Smooth muscle cell (in vitro differentiated cells): ENCODE results near the gene AMHR2. TPM values are rescaled to one million over a fixed set of nuclear protein-coding genes. Genes with fewer than 3 reads are reported as not detected.
"Not testable (repeated sequence)": the region's sequence is repeated elsewhere in the genome, so short reads cannot be mapped to it uniquely, and the experiment has no call there.

ENCODE experiments used
- DNase-seq: peaks from one replicate; lab custom pipeline; 2025; ENCODE audit not compliant: unreplicated experiment; lab: John Stamatoyannopoulos, UW
- H2AFZ ChIP-seq: fragments of 200-600 bp; sonication (generic); 2 replicates; pipeline ENCODE4 v1.6.0; 2016; ENCODE audit warnings: antibody characterized with exemption, low read depth, mild to moderate bottlenecking
- H3F3A ChIP-seq: fragments of 200-600 bp; sonication (generic); 2 replicates; pipeline ENCODE4 v1.6.0; 2017; ENCODE audit warnings: antibody characterized with exemption, low read depth
- H3K27ac ChIP-seq: fragments of 200-600 bp; sonication (generic); 2 replicates; pipeline ENCODE4 v1.5.1; 2016; ENCODE audit warnings: low read depth, mild to moderate bottlenecking
- H3K27me3 ChIP-seq: fragments of 200-600 bp; sonication (generic); 2 replicates; pipeline ENCODE4 v1.6.1; 2016; ENCODE audit warnings: low read depth, mild to moderate bottlenecking
- H3K36me3 ChIP-seq: fragments of 200-600 bp; sonication (generic); 2 replicates; pipeline ENCODE4 v1.5.1; 2016; ENCODE audit warnings: low read depth
- H3K4me1 ChIP-seq: fragments of 200-600 bp; sonication (generic); 2 replicates; pipeline ENCODE4 v1.5.1; 2016; ENCODE audit warnings: low read depth
- H3K4me2 ChIP-seq: fragments of 200-600 bp; sonication (generic); 2 replicates; pipeline ENCODE4 v1.6.0; 2016; ENCODE audit warnings: mild to moderate bottlenecking
- H3K4me3 ChIP-seq: fragments of 200-600 bp; sonication (generic); 2 replicates; pipeline ENCODE4 v1.5.1; 2016; ENCODE audit warnings: mild to moderate bottlenecking
- H3K79me2 ChIP-seq: fragments of 200-600 bp; sonication (generic); 2 replicates; pipeline ENCODE4 v1.6.0; 2016; ENCODE audit warnings: low read depth, mild to moderate bottlenecking
- H3K9ac ChIP-seq: fragments of 200-600 bp; sonication (generic); 2 replicates; pipeline ENCODE4 v1.6.0; 2016; ENCODE audit warnings: low read depth
- H3K9me3 ChIP-seq: fragments of 200-600 bp; sonication (generic); replicated peaks from 2 replicates; pipeline ENCODE4 v1.5.1; 2016; ENCODE audit warnings: low read depth
- H4K20me1 ChIP-seq: fragments of 200-600 bp; sonication (generic); 2 replicates; pipeline ENCODE4 v1.6.0; 2016; ENCODE audit warnings: low read depth
- CTCF ChIP-seq: fragments of 200-600 bp; sonication (generic); IDR thresholded peaks from 2 replicates; pipeline ENCODE4 v1.5.1; 2017; ENCODE audit warnings: borderline replicate concordance, mild to moderate bottlenecking, antibody characterized with exemption; ENCODE audit not compliant: insufficient read depth, poor library complexity, severe bottlenecking
- WGBS: methylation state at CpG from one replicate; pipeline ENCODE4 v1.1.7; 2016; ENCODE audit warnings: low lambda C conversion rate; 5-methylcytosine and 5-hydroxymethylcytosine counted together
- polyA plus RNA-seq: library from polyadenylated mRNA; unstranded; fragments of >200 nt; fragmentation: Nextera tagmentation; extraction: Ambion mirVana; gene quantifications from 2 replicates; pipeline ENCODE4 v1.2.1, GENCODE V29; 2016
- total RNA-seq: library from RNA; depleted of rRNA; stranded (reverse); fragments of >200 nt; gene quantifications from 2 replicates; pipeline ENCODE4 v1.2.3, GENCODE V29; 2014

The AMHR2 gene
- total and polyA plus RNA-seq, 2 experiments from 2014 or later, result 0.49 TPM; not detected in 1

- DNase-seq, H3K9me3 ChIP-seq, H3K4me3 ChIP-seq, H4K20me1 ChIP-seq, H3K27ac ChIP-seq, H3F3A ChIP-seq, H3K9ac ChIP-seq, H3K36me3 ChIP-seq, H3K4me2 ChIP-seq, H3K27me3 ChIP-seq, H2AFZ ChIP-seq, H3K4me1 ChIP-seq: not testable (repeated sequence)
- peaks cover 14% of the 10 kb centered on the region for H3K79me2 ChIP-seq
These were observed 15.9 kb downstream of the AMHR2 start for GRCh38 chr12:53439582-53439981.

- Histone ChIP-seq H2AFZ (peak within 1 kb of the TSS; percentile 91), H3K9ac (peak within 1 kb of the TSS; percentile 85), H3K9me3 (no peaks in the 10 kb centered on the region), H3K27ac (peak within 1 kb of the TSS; percentile 72), H3K36me3 (no peaks in the 10 kb centered on the region), H3K4me1 (peaks cover 7% of the 10 kb centered on the region), H3K27me3 (no peaks in the 10 kb centered on the region), H3F3A (peaks cover 4% of the 10 kb centered on the region), H4K20me1 (no peaks in the 10 kb centered on the region), H3K4me3 (peak within 1 kb of the TSS; percentile 87), H3K79me2 (peaks cover 14% of the 10 kb centered on the region), H3K4me2 (peak within 1 kb of the TSS; percentile 91)
- 2% methylated on average over 30 of the region's 31 CpGs for WGBS
- peak; percentile 93 for DNase-seq
- no peak for TF ChIP-seq CTCF
These were observed 17.6 kb downstream of the AMHR2 start, which contains the start of gene PRR13 for GRCh38 chr12:53441040-53441833. PRR13 (plus strand) TSS chr12:53441734; CDS start chr12:53442715, 981 bp downstream.

- TF ChIP-seq CTCF, result no peak
- H3K4me2 ChIP-seq, result no peak overlapping the region
These were observed 20.3 kb downstream of the AMHR2 start for GRCh38 chr12:53443955-53444354.

GRCh38 chr12:53444593-53445325 lies 21.1 kb downstream of the AMHR2 start:
- not testable (repeated sequence) for H3K9me3 ChIP-seq, H3K4me3 ChIP-seq, H3K36me3 ChIP-seq, DNase-seq, H3K27ac ChIP-seq, H3K4me2 ChIP-seq, H3F3A ChIP-seq, H4K20me1 ChIP-seq, H3K4me1 ChIP-seq, H2AFZ ChIP-seq, H3K9ac ChIP-seq, H3K27me3 ChIP-seq
- WGBS, result 95% methylated on average over 11 of the region's 11 CpGs
- H3K79me2 ChIP-seq, result peaks cover 14% of the 10 kb centered on the region

More at GRCh38 chr12:53443955-53444354, 20.3 kb downstream of the AMHR2 start:
- 95% methylated on average over 4 of the region's 4 CpGs for WGBS
- Histone ChIP-seq H3K4me3 (peak overlapping the region; percentile 5), H2AFZ (no peak overlapping the region), H3K9ac (no peak overlapping the region), H3K27ac (no peak overlapping the region), H3K4me1 (peaks cover 7% of the 10 kb centered on the region), H3K9me3 (no peaks in the 10 kb centered on the region), H3F3A (peaks cover 4% of the 10 kb centered on the region), H3K79me2 (peaks cover 14% of the 10 kb centered on the region), H4K20me1 (no peaks in the 10 kb centered on the region), H3K36me3 (no peaks in the 10 kb centered on the region), H3K27me3 (no peaks in the 10 kb centered on the region)
- no peak for DNase-seq
